ENCODE measurements around the gene GALNT13. TPM values are rescaled to one million over a fixed set of nuclear protein-coding genes. Genes with fewer than 3 reads are reported as not detected.

Gene GALNT13
- total and polyA plus RNA-seq, 2 donors (not counting 1 experiment from before 2014, with no cell fraction given) = not detected

DNA sequence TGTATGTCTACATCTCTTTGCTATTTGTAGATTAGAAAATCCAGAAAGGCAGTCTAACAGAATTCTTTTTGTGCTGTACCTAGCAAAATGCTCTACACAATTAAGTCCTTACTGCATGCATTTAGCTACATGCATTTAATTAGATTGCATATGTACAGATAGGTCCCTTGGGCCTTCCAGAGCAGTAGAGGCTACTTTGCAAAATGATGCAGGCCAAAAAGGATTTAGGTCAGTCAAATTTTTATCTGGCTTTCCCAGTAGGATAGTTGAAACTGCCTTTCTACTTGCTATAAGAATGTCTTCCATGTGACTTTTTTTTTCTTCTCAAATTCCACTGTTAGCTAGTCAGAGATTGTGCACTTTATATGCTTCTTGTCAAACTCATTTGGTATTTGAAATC is 19.3 kb downstream of the GALNT13 start:
- DNase-seq = no peak
- Mint-ChIP-seq H3K4me1 (no peaks in the 10 kb centered on the region), H3K4me3 (no peak overlapping the region), H3K27me3 (no peaks in the 10 kb centered on the region), H3K9me3 (ENCODE audit: insufficient read depth) (no peaks in the 10 kb centered on the region), H3K27ac (no peak overlapping the region)
- H3K4me1 ChIP-seq (ENCODE audit: control insufficient read depth in 2 of 2, insufficient read depth in 2 of 2, low read length in 2 of 2) = no peaks in the 10 kb centered on the region
- H3K27ac ChIP-seq (ENCODE audit: low read length in 2 of 2) = no peak overlapping the region
- no peak overlapping the region for H3K9ac ChIP-seq (ENCODE audit: low read length)
- no peak overlapping the region for H2AFZ ChIP-seq (ENCODE audit: insufficient read depth, low read depth, low read length, poor library complexity, severe bottlenecking)
- H3K9me3 ChIP-seq (ENCODE audit: control extremely low read depth in 1 of 3, control insufficient read depth in 2 of 3, insufficient read depth in 1 of 3, low read length in 2 of 3) = no peaks in the 10 kb centered on the region
- H3K79me2 ChIP-seq (ENCODE audit: control insufficient read depth, insufficient read depth, low read length) = no peaks in the 10 kb centered on the region
- no peaks in the 10 kb centered on the region for H3K36me3 ChIP-seq (replicated peaks in 1 of 2; ENCODE audit: control extremely low read depth in 1 of 2, control insufficient read depth in 1 of 2, extremely low read depth in 1 of 2, insufficient read depth in 2 of 2, low read length in 1 of 2)
- ChIA-PET POLR2A (no interaction called here), CTCF (no interaction called here)
- ATAC-seq (ENCODE audit: low read depth) = no peak
- no peaks in the 10 kb centered on the region for H4K20me1 ChIP-seq (ENCODE audit: control insufficient read depth, insufficient read depth, low read length, poor library complexity, severe bottlenecking)
- no peak overlapping the region for H3K4me3 ChIP-seq (ENCODE audit: control extremely low read depth in 1 of 5, extremely low read depth in 1 of 5, insufficient read depth in 1 of 5, low read depth in 2 of 5, low read length in 4 of 5)
- no peak for TF ChIP-seq EZH2 (IDR thresholded peaks at IDR 0.05; ENCODE audit: borderline replicate concordance, insufficient read depth, low read depth, low read length, poor library complexity, severe bottlenecking)
- TF ChIP-seq, protein P1, sequence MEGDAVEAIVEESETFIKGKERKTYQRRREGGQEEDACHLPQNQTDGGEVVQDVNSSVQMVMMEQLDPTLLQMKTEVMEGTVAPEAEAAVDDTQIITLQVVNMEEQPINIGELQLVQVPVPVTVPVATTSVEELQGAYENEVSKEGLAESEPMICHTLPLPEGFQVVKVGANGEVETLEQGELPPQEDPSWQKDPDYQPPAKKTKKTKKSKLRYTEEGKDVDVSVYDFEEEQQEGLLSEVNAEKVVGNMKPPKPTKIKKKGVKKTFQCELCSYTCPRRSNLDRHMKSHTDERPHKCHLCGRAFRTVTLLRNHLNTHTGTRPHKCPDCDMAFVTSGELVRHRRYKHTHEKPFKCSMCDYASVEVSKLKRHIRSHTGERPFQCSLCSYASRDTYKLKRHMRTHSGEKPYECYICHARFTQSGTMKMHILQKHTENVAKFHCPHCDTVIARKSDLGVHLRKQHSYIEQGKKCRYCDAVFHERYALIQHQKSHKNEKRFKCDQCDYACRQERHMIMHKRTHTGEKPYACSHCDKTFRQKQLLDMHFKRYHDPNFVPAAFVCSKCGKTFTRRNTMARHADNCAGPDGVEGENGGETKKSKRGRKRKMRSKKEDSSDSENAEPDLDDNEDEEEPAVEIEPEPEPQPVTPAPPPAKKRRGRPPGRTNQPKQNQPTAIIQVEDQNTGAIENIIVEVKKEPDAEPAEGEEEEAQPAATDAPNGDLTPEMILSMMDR (IDR thresholded peaks at IDR 0.05) = no peak
- no peaks in the 10 kb centered on the region for H3K27me3 ChIP-seq (replicated peaks in 1 of 4; ENCODE audit: control extremely low read depth in 1 of 4, control insufficient read depth in 3 of 4, insufficient read depth in 4 of 4, low read length in 3 of 4)
- no peak overlapping the region for H3K4me2 ChIP-seq (replicated peaks; ENCODE audit: low read depth, low read length, poor library complexity, severe bottlenecking)
- intact Hi-C loops (cut with micrococcal nuclease) = no loop called here

DNA sequence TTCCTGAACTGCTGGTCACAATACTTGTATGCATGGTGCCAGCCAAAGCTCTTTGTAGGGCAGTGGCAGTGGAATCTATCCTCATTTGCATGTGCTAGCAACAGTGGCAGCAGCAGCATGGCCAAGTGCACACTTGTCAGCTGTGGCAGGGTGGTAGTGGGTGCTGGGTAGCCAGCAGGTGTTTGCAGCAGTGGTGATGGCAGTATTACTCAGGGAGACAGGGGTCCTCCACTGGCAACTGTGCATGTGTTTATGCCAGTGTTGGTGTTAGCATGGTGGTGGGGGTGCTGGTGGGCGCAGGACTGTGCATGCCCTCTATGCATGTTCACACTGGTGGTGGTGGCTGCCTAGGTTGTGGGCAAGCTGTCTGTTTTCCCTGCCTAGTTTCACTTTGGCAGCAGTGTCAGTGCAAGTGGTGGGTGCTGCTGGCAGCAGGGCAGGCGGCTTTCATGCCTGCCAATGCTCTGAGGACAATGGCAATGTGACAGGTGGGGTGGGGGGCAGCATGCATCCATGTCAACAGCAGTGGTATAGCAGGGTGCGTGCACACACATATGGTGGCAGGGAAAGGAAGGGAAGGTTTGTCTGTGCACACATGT is 41.2 kb downstream of the GALNT13 start:
- H3K9me3 ChIP-seq (ENCODE audit: control extremely low read depth in 1 of 3, control insufficient read depth in 2 of 3, insufficient read depth in 1 of 3, low read length in 2 of 3) = peaks cover 0 to 11% (median 0%) of the 10 kb centered on the region in 3 donors
- no peaks in the 10 kb centered on the region for H3K4me1 Mint-ChIP-seq
- no peak overlapping the region for H3K4me3 Mint-ChIP-seq
- POLR2A ChIA-PET = no interaction called here
- H3K4me2 ChIP-seq (replicated peaks; ENCODE audit: low read depth, low read length, poor library complexity, severe bottlenecking) = no peak overlapping the region
- H3K36me3 ChIP-seq (replicated peaks in 1 of 2; ENCODE audit: control extremely low read depth in 1 of 2, control insufficient read depth in 1 of 2, extremely low read depth in 1 of 2, insufficient read depth in 2 of 2, low read length in 1 of 2) = no peaks in the 10 kb centered on the region
- H3K4me1 ChIP-seq (ENCODE audit: control insufficient read depth in 2 of 2, insufficient read depth in 2 of 2, low read length in 2 of 2) = no peaks in the 10 kb centered on the region
- H2AFZ ChIP-seq (ENCODE audit: insufficient read depth, low read depth, low read length, poor library complexity, severe bottlenecking) = no peak overlapping the region
- intact Hi-C loops (cut with micrococcal nuclease) = no loop called here
- no peak for ATAC-seq (ENCODE audit: low read depth)
- CTCF ChIA-PET = no interaction called here
- DNase-seq = no peak
- no peak overlapping the region for H3K27ac Mint-ChIP-seq
- no peak for TF ChIP-seq EZH2 (IDR thresholded peaks at IDR 0.05; ENCODE audit: borderline replicate concordance, insufficient read depth, low read depth, low read length, poor library complexity, severe bottlenecking)
- TF ChIP-seq, protein P1 (IDR thresholded peaks at IDR 0.05) = no peak
- no peaks in the 10 kb centered on the region for H3K27me3 Mint-ChIP-seq
- H3K9ac ChIP-seq (ENCODE audit: low read length) = no peak overlapping the region
- H3K27ac ChIP-seq (ENCODE audit: low read length in 2 of 2) = no peak overlapping the region
- WGBS (ENCODE audit: insufficient coverage) = 88% methylated on average over 3 of the region's 3 CpGs
- H4K20me1 ChIP-seq (ENCODE audit: control insufficient read depth, insufficient read depth, low read length, poor library complexity, severe bottlenecking) = no peaks in the 10 kb centered on the region
- no peaks in the 10 kb centered on the region for H3K27me3 ChIP-seq (replicated peaks in 1 of 4; ENCODE audit: control extremely low read depth in 1 of 4, control insufficient read depth in 3 of 4, insufficient read depth in 4 of 4, low read length in 3 of 4)
- H3K9me3 Mint-ChIP-seq (ENCODE audit: insufficient read depth) = peaks cover 12% of the 10 kb centered on the region
- no peak overlapping the region for H3K4me3 ChIP-seq (ENCODE audit: control extremely low read depth in 1 of 5, extremely low read depth in 1 of 5, insufficient read depth in 1 of 5, low read depth in 2 of 5, low read length in 4 of 5)
- no peaks in the 10 kb centered on the region for H3K79me2 ChIP-seq (ENCODE audit: control insufficient read depth, insufficient read depth, low read length)
